Stomach (tissue), 4 donors: ENCODE measurements around the gene HCFC1.

Experiments
- EP300 ChIP-seq: sonication (generic); formaldehyde crosslinking; IDR thresholded peaks from one replicate; pipeline ENCODE4 v1.6.1; 2017; ENCODE audit warnings: antibody characterized with exemption
- POLR2A ChIP-seq, 4 donors: fragments of 450-650 bp; IDR thresholded peaks; one replicate each; pipeline ENCODE4 v1.6.1; 2016; ENCODE audit warnings: antibody characterized with exemption in 4 of 4, control low read depth in 2 of 4, mild to moderate bottlenecking in 1 of 4, moderate library complexity in 1 of 4
- TF ChIP-seq, protein P1 (sequence below), 7 experiments: fragments of 450-650 bp in 4 of 7; fragments of 200-600 bp in 3 of 7; sonication (generic) in 3 of 7; IDR thresholded peaks; one replicate each; pipeline ENCODE4 v1.5.1; 2016 to 2019; ENCODE audit warnings: antibody characterized with exemption in 7 of 7, control low read depth in 2 of 7, mild to moderate bottlenecking in 1 of 7

DNA sequence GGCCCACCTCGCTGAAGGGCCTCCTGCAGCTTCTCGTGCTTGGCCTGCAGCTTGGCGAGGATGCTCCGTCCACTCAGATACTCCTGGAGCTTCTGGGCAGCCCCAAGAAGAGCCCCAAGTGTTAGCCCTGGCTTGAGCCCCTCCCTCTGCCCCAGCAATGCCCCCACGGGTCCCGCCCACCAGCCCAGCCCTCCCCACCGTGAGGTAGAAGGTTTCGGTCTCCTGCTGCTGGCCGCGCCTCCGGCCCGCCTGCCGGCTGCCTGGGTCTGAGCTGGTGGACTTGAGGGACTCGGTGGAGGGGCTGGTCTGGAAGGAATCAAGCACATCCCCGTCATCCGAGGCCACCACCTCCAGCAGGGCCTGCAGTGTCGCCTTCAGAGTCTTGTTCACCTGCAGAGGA is 58.4 kb downstream of the HCFC1 start:
- TF ChIP-seq, protein P1, sequence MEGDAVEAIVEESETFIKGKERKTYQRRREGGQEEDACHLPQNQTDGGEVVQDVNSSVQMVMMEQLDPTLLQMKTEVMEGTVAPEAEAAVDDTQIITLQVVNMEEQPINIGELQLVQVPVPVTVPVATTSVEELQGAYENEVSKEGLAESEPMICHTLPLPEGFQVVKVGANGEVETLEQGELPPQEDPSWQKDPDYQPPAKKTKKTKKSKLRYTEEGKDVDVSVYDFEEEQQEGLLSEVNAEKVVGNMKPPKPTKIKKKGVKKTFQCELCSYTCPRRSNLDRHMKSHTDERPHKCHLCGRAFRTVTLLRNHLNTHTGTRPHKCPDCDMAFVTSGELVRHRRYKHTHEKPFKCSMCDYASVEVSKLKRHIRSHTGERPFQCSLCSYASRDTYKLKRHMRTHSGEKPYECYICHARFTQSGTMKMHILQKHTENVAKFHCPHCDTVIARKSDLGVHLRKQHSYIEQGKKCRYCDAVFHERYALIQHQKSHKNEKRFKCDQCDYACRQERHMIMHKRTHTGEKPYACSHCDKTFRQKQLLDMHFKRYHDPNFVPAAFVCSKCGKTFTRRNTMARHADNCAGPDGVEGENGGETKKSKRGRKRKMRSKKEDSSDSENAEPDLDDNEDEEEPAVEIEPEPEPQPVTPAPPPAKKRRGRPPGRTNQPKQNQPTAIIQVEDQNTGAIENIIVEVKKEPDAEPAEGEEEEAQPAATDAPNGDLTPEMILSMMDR (IDR thresholded peaks at IDR 0.05) = no peak
- TF ChIP-seq POLR2A (IDR thresholded peaks at IDR 0.05) (no peak), EP300 (no peak)
